LNCaP clone FGC (cell line): ENCODE data around the gene XXYLT1.

Experiments
- DNase-seq: peaks from one replicate; pipeline ENCODE4 v3.0.0-alpha.2; 2011; ENCODE audit warnings: low read depth
- H3K4me3 ChIP-seq: 2 replicates; pipeline ENCODE4 v1.5.1; 2011; ENCODE audit warnings: mild to moderate bottlenecking, low read depth, low read length, control low read depth
- CTCF ChIP-seq: IDR thresholded peaks from 2 replicates; pipeline ENCODE4 v1.5.1; 2012; ENCODE audit warnings: mild to moderate bottlenecking; ENCODE audit not compliant: control insufficient read depth, insufficient read depth; ENCODE audit errors: extremely low read depth

Gene XXYLT1

GRCh38 chr3:195226900-195227447 lies 44.0 kb downstream of the XXYLT1 start:
- no peak for DNase-seq

GRCh38 chr3:195226445-195226844 lies 44.5 kb downstream of the XXYLT1 start:
- no peak for TF ChIP-seq CTCF
- no peak for DNase-seq
- no peak overlapping the region for H3K4me3 ChIP-seq

More at GRCh38 chr3:195226900-195227447, 44.0 kb downstream of the XXYLT1 start:
- H3K4me3 ChIP-seq: no peak overlapping the region
- TF ChIP-seq CTCF: peak; percentile 37

- TF ChIP-seq CTCF: no peak
- no peak for DNase-seq
- no peak overlapping the region for H3K4me3 ChIP-seq
Measured at GRCh38 chr3:195224980-195225580, 45.9 kb downstream of the XXYLT1 start.

GRCh38 chr3:195224156-195224979 lies 46.6 kb downstream of the XXYLT1 start:
- TF ChIP-seq CTCF: no peak
- H3K4me3 ChIP-seq: no peak overlapping the region
- DNase-seq: no peak

- no peak for TF ChIP-seq CTCF
- no peak overlapping the region for H3K4me3 ChIP-seq
- no peak for DNase-seq
Measured at GRCh38 chr3:195221876-195222617, 48.9 kb downstream of the XXYLT1 start.

- H3K4me3 ChIP-seq: no peak overlapping the region
- no peak for TF ChIP-seq CTCF
- no peak for DNase-seq
Measured at GRCh38 chr3:195221015-195221853, 49.7 kb downstream of the XXYLT1 start.
